Uterus (tissue), 4 donors: ENCODE measurements around the gene MXD1. TPM values are rescaled to one million over a fixed set of nuclear protein-coding genes. Genes with fewer than 3 reads are reported as not detected.

Source experiments
- DNase-seq, 2 donors: peaks; one replicate each; pipeline ENCODE4 v3.0.0-alpha.2; 2019 to 2020
- H3K27ac ChIP-seq, 2 donors: fragments of 200-600 bp; sonication (generic); 1 replicate in 1 of 2; 2 replicates in 1 of 2; pipeline ENCODE4 v1.5.1; 2016 to 2018
- H3K27me3 ChIP-seq, 2 donors: fragments of 200-600 bp; sonication (generic); one replicate each; pipeline ENCODE4 v1.5.1; 2018 to 2019; ENCODE audit warnings: control low read depth in 1 of 2
- H3K36me3 ChIP-seq, 2 donors: fragments of 200-600 bp; sonication (generic); one replicate each; pipeline ENCODE4 v1.5.1; 2019; ENCODE audit warnings: control low read depth in 1 of 2
- H3K4me1 ChIP-seq, 2 donors: fragments of 200-600 bp; sonication (generic); one replicate each; pipeline ENCODE4 v1.5.1; 2018 to 2019; ENCODE audit warnings: control low read depth in 1 of 2
- H3K4me3 ChIP-seq, 2 donors: fragments of 200-600 bp; sonication (generic); 1 replicate in 1 of 2; 2 replicates in 1 of 2; pipeline ENCODE4 v1.5.1; 2018 to 2019; ENCODE audit warnings: mild to moderate bottlenecking in 1 of 2
- H3K9me3 ChIP-seq, 2 donors: fragments of 200-600 bp; sonication (generic); one replicate each; pipeline ENCODE4 v1.5.1; 2019; ENCODE audit warnings: control low read depth in 1 of 2
- CTCF ChIP-seq, 4 experiments: fragments of 200-600 bp in 2 of 4; fragments of 450-650 bp in 2 of 4; sonication (generic) in 2 of 4; IDR thresholded peaks; one replicate each; pipeline ENCODE4 v1.5.1; 2016 to 2019; ENCODE audit warnings: antibody characterized with exemption in 4 of 4, mild to moderate bottlenecking in 2 of 4, moderate library complexity in 1 of 4
- POLR2A ChIP-seq, 2 donors: fragments of 450-650 bp; IDR thresholded peaks; one replicate each; pipeline ENCODE4 v1.6.1; 2016; ENCODE audit warnings: antibody characterized with exemption in 2 of 2, mild to moderate bottlenecking in 1 of 2, moderate library complexity in 1 of 2
- intact Hi-C: fragments of 100-400 bp; cut with DNase I; formaldehyde crosslinking; loops from one replicate; pipeline ENCODE4 v1.15.1; 2023; ENCODE audit warnings: low total_unique reads
- total RNA-seq, 4 donors: library from RNA; depleted of rRNA in 3 of 4; stranded (reverse); fragments of >200 nt in 3 of 4; gene quantifications; one replicate each; pipeline versions ENCODE4 v1.1.0 to v1.2.4, GENCODE V29; 2014 to 2023
- donor health status: DM: yes; HTN: yes; CAD: no.

MXD1 gene
- total RNA-seq, 4 donors from 2014 or later: 6.5 to 11.3 (median 8.0) TPM

GRCh38 chr2:69945941-69946340, 31.0 kb downstream of the MXD1 start:
- Histone ChIP-seq H3K27me3 (no peaks in the 10 kb centered on the region), H3K27ac (no peak overlapping the region), H3K9me3 (no peaks in the 10 kb centered on the region), H3K4me1 (no peaks in the 10 kb centered on the region), H3K4me3 (no peak overlapping the region), H3K36me3 (no peaks in the 10 kb centered on the region)
- TF ChIP-seq POLR2A (IDR thresholded peaks at IDR 0.05) (no peak), CTCF (IDR thresholded peaks at IDR 0.05) (no peak)
- intact Hi-C loops: no loop called here
- DNase-seq: no peak

GRCh38 chr2:69946351-69947324, 31.7 kb downstream of the MXD1 start:
- no peaks in the 10 kb centered on the region for H3K9me3 ChIP-seq
- H3K36me3 ChIP-seq: no peaks in the 10 kb centered on the region
- H3K4me1 ChIP-seq: no peaks in the 10 kb centered on the region
- TF ChIP-seq CTCF (IDR thresholded peaks at IDR 0.05) (no peak), POLR2A (IDR thresholded peaks at IDR 0.05) (no peak)
- H3K27me3 ChIP-seq: no peaks in the 10 kb centered on the region
- no peak overlapping the region for H3K4me3 ChIP-seq
- no peak for DNase-seq
- H3K27ac ChIP-seq: no peak overlapping the region
- intact Hi-C loops: no loop called here

DNA sequence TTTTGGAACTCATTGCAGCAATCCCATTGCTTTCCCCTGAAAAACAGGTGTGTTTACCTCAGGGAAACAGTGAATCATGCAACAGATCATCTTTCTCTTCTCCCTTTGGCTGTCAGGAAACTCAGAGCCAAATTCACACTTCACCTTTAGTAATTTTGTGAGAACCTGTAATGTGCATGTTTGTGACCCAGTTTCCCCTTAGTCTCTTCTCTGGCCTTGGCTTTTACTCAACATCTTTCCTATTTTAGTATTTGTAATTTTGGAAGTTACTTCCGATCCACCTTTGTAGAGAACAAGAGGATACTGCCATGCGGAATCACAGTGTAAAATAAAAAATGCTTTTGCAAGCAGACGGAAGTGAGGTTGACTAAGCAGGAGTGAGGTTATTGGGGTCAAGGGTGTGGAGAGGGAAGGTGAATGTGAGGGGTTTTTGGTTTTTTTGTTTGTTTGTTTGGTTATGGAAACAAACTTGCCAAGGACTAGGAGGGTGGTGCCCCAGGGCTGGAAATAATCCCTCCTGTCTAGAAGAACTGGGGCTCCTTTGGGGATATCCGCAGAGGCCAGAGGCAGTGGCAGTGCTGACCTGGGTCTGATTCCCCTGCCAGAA, 32.5 kb downstream of the MXD1 start:
- Histone ChIP-seq H3K4me3 (no peak overlapping the region), H3K27me3 (no peaks in the 10 kb centered on the region), H3K27ac (no peak overlapping the region), H3K4me1 (no peaks in the 10 kb centered on the region), H3K9me3 (no peaks in the 10 kb centered on the region), H3K36me3 (no peaks in the 10 kb centered on the region)
- intact Hi-C loops: no loop called here
- no peak for TF ChIP-seq CTCF (IDR thresholded peaks at IDR 0.05)
- TF ChIP-seq POLR2A (IDR thresholded peaks at IDR 0.05): no peak
- no peak for DNase-seq

DNA sequence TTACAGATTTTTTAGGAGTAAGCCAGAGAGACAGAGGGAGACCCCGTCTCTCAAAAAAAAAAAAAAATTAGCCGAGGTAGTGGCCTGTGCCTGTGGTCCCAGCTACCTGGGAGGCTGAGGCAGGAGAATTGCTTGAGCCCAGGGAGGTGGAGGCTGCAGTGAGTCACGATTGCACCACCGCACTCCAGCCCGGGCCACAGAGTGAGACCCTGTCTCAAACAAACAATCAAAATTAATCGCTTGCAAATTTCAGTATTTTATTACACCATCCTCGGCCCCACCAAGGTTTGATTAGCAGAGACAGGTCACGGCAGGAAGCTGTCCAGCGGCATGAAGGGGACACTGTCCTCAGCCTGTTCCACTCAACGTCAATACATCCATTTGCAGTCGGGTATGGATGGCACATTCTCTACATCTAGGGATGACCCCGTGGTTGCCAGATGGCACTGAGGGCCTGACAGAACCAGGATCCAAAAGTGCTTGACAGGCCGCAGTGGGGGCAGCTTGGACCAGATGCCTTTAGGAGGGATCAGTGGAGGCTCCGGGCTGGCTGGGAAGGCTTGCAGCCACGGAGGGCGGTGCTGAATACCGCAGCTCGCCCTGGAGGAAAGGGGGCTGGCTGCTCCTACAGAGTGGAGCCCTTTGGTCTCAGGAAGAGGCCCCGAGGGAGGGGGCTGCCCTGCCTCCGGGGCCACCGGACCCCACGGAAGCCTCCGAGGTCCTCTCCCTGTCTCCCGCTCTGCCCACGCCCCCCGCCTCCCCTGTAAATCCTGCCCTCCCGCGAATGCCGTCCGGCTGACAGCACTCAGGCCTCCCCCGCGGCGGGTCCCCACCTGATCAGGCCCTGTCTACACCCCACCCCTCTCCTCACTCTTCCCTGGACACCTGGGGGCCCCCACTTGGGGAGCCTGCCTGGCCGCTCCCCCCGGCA, 33.4 kb downstream of the MXD1 start:
- DNase-seq: no peak

More for the DNA sequence above, 33.4 kb downstream of the MXD1 start:
- Histone ChIP-seq H3K27ac (no peak overlapping the region), H3K27me3 (no peaks in the 10 kb centered on the region), H3K4me3 (no peak overlapping the region), H3K36me3 (no peaks in the 10 kb centered on the region), H3K4me1 (no peaks in the 10 kb centered on the region), H3K9me3 (no peaks in the 10 kb centered on the region)
- no peak for TF ChIP-seq CTCF (IDR thresholded peaks at IDR 0.05)
- intact Hi-C loops: no loop called here
